ENCODE results near the gene SV2A. TPM values are rescaled to one million over a fixed set of nuclear protein-coding genes. Genes with fewer than 3 reads are reported as not detected.

SV2A gene
- polyA plus RNA-seq, 1 donor (not counting 4 experiments of a cell fraction or from before 2014, with no cell fraction given): 0.28 TPM

DNA sequence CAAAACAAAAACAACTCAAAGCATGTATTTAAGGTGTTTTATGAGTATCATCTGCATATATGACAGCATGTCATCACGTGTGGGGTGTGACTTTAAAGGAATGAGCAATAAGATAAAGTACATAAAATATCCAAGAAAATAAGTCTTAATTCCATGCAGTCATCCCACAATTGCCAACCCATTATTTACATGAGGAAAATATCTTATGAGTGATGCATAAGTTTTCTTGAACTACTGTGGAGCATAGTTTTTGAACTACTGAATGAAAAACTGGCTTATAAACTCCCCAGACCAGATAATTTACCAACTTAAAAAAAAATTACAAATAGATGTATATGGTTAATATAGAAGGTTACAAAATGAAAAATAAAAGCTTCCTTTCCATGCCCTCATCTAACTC is 48.8 kb upstream of the SV2A start:
- H3K4me1 ChIP-seq (ENCODE audit: control insufficient read depth, extremely low read depth, insufficient read depth, low read length): peaks cover 3% of the 10 kb centered on the region
- dilution Hi-C loops (cut with MboI; ENCODE audit: extremely low pct_ligation_motif_present, low sequenced_read_pairs): no loop called here
- H3K9me1 ChIP-seq (ENCODE audit: control insufficient read depth, extremely low read depth, insufficient read depth, low read length): no peaks in the 10 kb centered on the region
- H3K9me3 ChIP-seq (ENCODE audit: control insufficient read depth, low read depth, low read length): no peaks in the 10 kb centered on the region
- H3K36me3 ChIP-seq (ENCODE audit: control insufficient read depth in 2 of 2, extremely low read depth in 1 of 2, insufficient read depth in 2 of 2, low read length in 2 of 2): peaks cover 15 to 21% of the 10 kb centered on the region in 2 experiments
- no peaks in the 10 kb centered on the region for H4K20me1 ChIP-seq (ENCODE audit: control insufficient read depth, extremely low read depth, insufficient read depth, low read length)
- no peak overlapping the region for H3K27ac ChIP-seq (ENCODE audit: control insufficient read depth, insufficient read depth, low read length)
- H3K79me2 ChIP-seq (ENCODE audit: control insufficient read depth, insufficient read depth, low read length): no peaks in the 10 kb centered on the region
- no peak for TF ChIP-seq EZH2 (IDR thresholded peaks at IDR 0.05; ENCODE audit: low read length)
- TF ChIP-seq CTCF (optimal IDR thresholded peaks at IDR 0.05 in 1 of 3, IDR thresholded peaks at IDR 0.05 in 1 of 3, conservative IDR thresholded peaks at IDR 0.05 in 1 of 3; ENCODE audit: extremely low read depth in 1 of 3, insufficient read depth in 2 of 3, low read length in 3 of 3): no peak
- no peaks in the 10 kb centered on the region for H3K27me3 ChIP-seq (ENCODE audit: control insufficient read depth, extremely low read depth, insufficient read depth, low read length)
- H2AFZ ChIP-seq (ENCODE audit: control insufficient read depth, low read length): no peak overlapping the region
- no peak overlapping the region for H3K4me2 ChIP-seq (ENCODE audit: control insufficient read depth, extremely low read depth, insufficient read depth, low read depth, low read length)
- no peak for FAIRE-seq
- DNase-seq (ENCODE audit: low read depth, low spot score): no peak
- no peak overlapping the region for H3K9ac ChIP-seq (ENCODE audit: control insufficient read depth, extremely low read depth, insufficient read depth, low read length)
- no peak overlapping the region for H3K4me3 ChIP-seq (ENCODE audit: control insufficient read depth in 2 of 3, extremely low read depth in 1 of 3, insufficient read depth in 2 of 3, low read depth in 1 of 3, low read length in 3 of 3)

DNA sequence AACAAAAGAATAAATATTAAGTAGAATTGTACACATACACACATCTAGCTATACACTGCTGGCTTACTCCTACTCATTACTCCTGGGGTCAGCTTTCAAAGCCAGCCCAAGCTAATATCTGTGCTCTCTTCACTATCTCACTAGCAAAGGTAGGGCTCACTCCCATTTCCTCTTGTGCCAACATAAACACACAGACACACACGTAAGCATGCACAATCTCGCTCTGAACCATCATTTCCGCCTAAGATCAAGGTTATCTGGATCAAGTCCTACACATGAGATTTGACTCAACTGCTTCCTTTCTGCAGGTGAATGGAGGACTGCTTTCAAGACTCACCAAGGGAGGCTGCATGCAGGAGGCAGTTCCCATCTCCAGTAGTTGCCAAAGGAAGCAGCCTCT is 47.8 kb upstream of the SV2A start:
- Histone ChIP-seq H3K4me1 (ENCODE audit: control insufficient read depth, extremely low read depth, insufficient read depth, low read length) (peaks cover 3% of the 10 kb centered on the region), H3K79me2 (ENCODE audit: control insufficient read depth, insufficient read depth, low read length) (no peaks in the 10 kb centered on the region), H4K20me1 (ENCODE audit: control insufficient read depth, extremely low read depth, insufficient read depth, low read length) (no peaks in the 10 kb centered on the region), H3K9me3 (ENCODE audit: control insufficient read depth, low read depth, low read length) (no peaks in the 10 kb centered on the region), H3K36me3 (ENCODE audit: control insufficient read depth in 2 of 2, extremely low read depth in 1 of 2, insufficient read depth in 2 of 2, low read length in 2 of 2) (peaks cover 9 to 20% of the 10 kb centered on the region in 2 experiments), H3K4me3 (ENCODE audit: control insufficient read depth in 2 of 3, extremely low read depth in 1 of 3, insufficient read depth in 2 of 3, low read depth in 1 of 3, low read length in 3 of 3) (no peak overlapping the region), H3K4me2 (ENCODE audit: control insufficient read depth, extremely low read depth, insufficient read depth, low read depth, low read length) (no peak overlapping the region), H3K9ac (ENCODE audit: control insufficient read depth, extremely low read depth, insufficient read depth, low read length) (no peak overlapping the region), H2AFZ (ENCODE audit: control insufficient read depth, low read length) (no peak overlapping the region), H3K9me1 (ENCODE audit: control insufficient read depth, extremely low read depth, insufficient read depth, low read length) (no peaks in the 10 kb centered on the region), H3K27me3 (ENCODE audit: control insufficient read depth, extremely low read depth, insufficient read depth, low read length) (no peaks in the 10 kb centered on the region), H3K27ac (ENCODE audit: control insufficient read depth, insufficient read depth, low read length) (no peak overlapping the region)
- no peak for TF ChIP-seq EZH2 (IDR thresholded peaks at IDR 0.05; ENCODE audit: low read length)
- no peak for TF ChIP-seq CTCF (optimal IDR thresholded peaks at IDR 0.05 in 1 of 3, IDR thresholded peaks at IDR 0.05 in 1 of 3, conservative IDR thresholded peaks at IDR 0.05 in 1 of 3; ENCODE audit: extremely low read depth in 1 of 3, insufficient read depth in 2 of 3, low read length in 3 of 3)
- dilution Hi-C loops (cut with MboI; ENCODE audit: extremely low pct_ligation_motif_present, low sequenced_read_pairs): no loop called here
- DNase-seq (ENCODE audit: low read depth, low spot score): no peak
- FAIRE-seq: no peak

Data from keratinocyte (primary cell).